Astrocyte (in vitro differentiated cells and primary cell): ENCODE data around the gene CCDC32. TPM values are rescaled to one million over a fixed set of nuclear protein-coding genes. Genes with fewer than 3 reads are reported as not detected.

Experiments
- DNase-seq: peaks from one replicate; pipeline ENCODE4 v3.0.0-alpha.2; 2010; ENCODE audit warnings: low read depth
- FAIRE-seq: peaks from 2 replicates; lab custom pipeline; 2011; peaks lifted over from hg19 to GRCh38; lab: Jason Lieb, UNC
- H2AFZ ChIP-seq: 2 replicates; pipeline ENCODE4 v1.6.0; 2012; ENCODE audit warnings: low read depth, low read length, inconsistent platforms
- H3K27ac ChIP-seq: 2 replicates; pipeline ENCODE4 v1.5.1; 2011; ENCODE audit warnings: low read depth, low read length, inconsistent platforms
- H3K27me3 ChIP-seq: 2 replicates; pipeline ENCODE4 v1.6.0; 2011; ENCODE audit warnings: low read length, inconsistent platforms; ENCODE audit not compliant: insufficient read depth
- H3K36me3 ChIP-seq: 2 replicates; pipeline ENCODE4 v1.5.1; 2011; ENCODE audit warnings: low read length, inconsistent platforms; ENCODE audit not compliant: insufficient read depth
- H3K4me1 ChIP-seq: 2 replicates; pipeline ENCODE4 v1.5.1; 2011; ENCODE audit warnings: low read length, inconsistent platforms; ENCODE audit not compliant: insufficient read depth
- H3K4me2 ChIP-seq: 2 replicates; pipeline ENCODE4 v1.6.0; 2012; ENCODE audit warnings: low read length, inconsistent platforms
- H3K4me3 ChIP-seq: 2 replicates; pipeline ENCODE4 v1.5.1; 2011; ENCODE audit warnings: low read depth, mild to moderate bottlenecking, low read length, inconsistent platforms; ENCODE audit not compliant: insufficient read depth
- H3K79me2 ChIP-seq: 2 replicates; pipeline ENCODE4 v1.6.0; 2012; ENCODE audit warnings: mild to moderate bottlenecking, low read length, inconsistent platforms; ENCODE audit not compliant: insufficient read depth
- H3K9ac ChIP-seq: 2 replicates; pipeline ENCODE4 v1.6.0; 2012; ENCODE audit warnings: mild to moderate bottlenecking, low read length, inconsistent platforms
- H3K9me3 ChIP-seq: 2 replicates; pipeline ENCODE4 v1.5.1; 2012; ENCODE audit warnings: low read depth, mild to moderate bottlenecking, low read length, inconsistent platforms; ENCODE audit not compliant: insufficient read depth
- H4K20me1 ChIP-seq: 2 replicates; pipeline ENCODE4 v1.6.0; 2012; ENCODE audit warnings: low read length, inconsistent platforms; ENCODE audit not compliant: insufficient read depth
- H3K27ac Mint-ChIP-seq: one replicate; pipeline ENCODE4 v1.8.0; 2021; ENCODE audit warnings: mild to moderate bottlenecking, mixed read lengths; ENCODE audit not compliant: unreplicated experiment
- H3K27me3 Mint-ChIP-seq: one replicate; pipeline ENCODE4 v1.8.0; 2021; ENCODE audit warnings: low read depth, mixed read lengths; ENCODE audit not compliant: unreplicated experiment
- H3K36me3 Mint-ChIP-seq: one replicate; pipeline ENCODE4 v1.8.0; 2021; ENCODE audit warnings: low read depth, mixed read lengths; ENCODE audit not compliant: unreplicated experiment
- H3K4me1 Mint-ChIP-seq: one replicate; pipeline ENCODE4 v1.8.0; 2021; ENCODE audit warnings: low read depth, mixed read lengths; ENCODE audit not compliant: unreplicated experiment
- H3K4me3 Mint-ChIP-seq: one replicate; pipeline ENCODE4 v1.8.0; 2021; ENCODE audit warnings: mild to moderate bottlenecking, moderate library complexity, mixed read lengths; ENCODE audit not compliant: unreplicated experiment
- H3K9me3 Mint-ChIP-seq: one replicate; pipeline ENCODE4 v1.8.0; 2021; ENCODE audit warnings: mild to moderate bottlenecking, mixed read lengths; ENCODE audit not compliant: unreplicated experiment
- CTCF ChIP-seq: IDR thresholded peaks from 2 replicates; pipeline ENCODE4 v1.5.1; 2011; ENCODE audit warnings: low read depth, mild to moderate bottlenecking, inconsistent platforms, low read length, moderate library complexity; ENCODE audit not compliant: insufficient read depth
- EZH2 ChIP-seq: IDR thresholded peaks from 2 replicates; pipeline ENCODE4 v1.6.1; 2012; ENCODE audit warnings: mild to moderate bottlenecking, low read length, inconsistent platforms; ENCODE audit not compliant: insufficient read depth
- total RNA-seq: library from RNA; stranded (reverse); gene quantifications from 2 replicates; pipeline ENCODE4 v1.2.1, GENCODE V29; 2021

CCDC32 gene
- total RNA-seq, 1 donor from 2014 or later, result 31.4 TPM

- Histone ChIP-seq H3K79me2 (peaks cover 68% of the 10 kb centered on the region), H3K4me2 (no peak overlapping the region), H3K27me3 (no peaks in the 10 kb centered on the region), H3K9me3 (no peaks in the 10 kb centered on the region), H2AFZ (no peak overlapping the region), H3K4me1 (no peaks in the 10 kb centered on the region), H3K4me3 (no peak overlapping the region), H3K27ac (no peak overlapping the region), H3K36me3 (peaks cover 3% of the 10 kb centered on the region), H4K20me1 (no peaks in the 10 kb centered on the region), H3K9ac (no peak overlapping the region)
- no peak overlapping the region for H3K4me3 Mint-ChIP-seq
- no peaks in the 10 kb centered on the region for H3K4me1 Mint-ChIP-seq
- H3K27ac Mint-ChIP-seq, result no peak overlapping the region
- H3K27me3 Mint-ChIP-seq, result no peaks in the 10 kb centered on the region
- TF ChIP-seq EZH2 (no peak), CTCF (no peak)
- DNase-seq, result no peak
- no peak for FAIRE-seq
- H3K36me3 Mint-ChIP-seq, result no peaks in the 10 kb centered on the region
- H3K9me3 Mint-ChIP-seq, result no peaks in the 10 kb centered on the region
Observed at GRCh38 chr15:40600956-40601355, 36.1 kb upstream of the CCDC32 start.

- H3K79me2 ChIP-seq, result peaks cover 79% of the 10 kb centered on the region
- Mint-ChIP-seq H3K4me3 (no peak overlapping the region), H3K9me3 (no peaks in the 10 kb centered on the region), H3K27me3 (no peaks in the 10 kb centered on the region), H3K36me3 (no peaks in the 10 kb centered on the region), H3K27ac (no peak overlapping the region), H3K4me1 (peaks cover 3% of the 10 kb centered on the region)
- no peaks in the 10 kb centered on the region for H3K27me3 ChIP-seq
- DNase-seq (no peak), FAIRE-seq (no peak)
- no peaks in the 10 kb centered on the region for H3K36me3 ChIP-seq
- no peak overlapping the region for H3K4me2 ChIP-seq
- H3K9ac ChIP-seq, result no peak overlapping the region
- no peak overlapping the region for H3K4me3 ChIP-seq
- no peaks in the 10 kb centered on the region for H4K20me1 ChIP-seq
- H3K4me1 ChIP-seq, result no peaks in the 10 kb centered on the region
- no peaks in the 10 kb centered on the region for H3K9me3 ChIP-seq
- no peak overlapping the region for H3K27ac ChIP-seq
- H2AFZ ChIP-seq, result no peak overlapping the region
- no peak for TF ChIP-seq EZH2
- TF ChIP-seq CTCF, result no peak
Observed at GRCh38 chr15:40598672-40599071, 33.8 kb upstream of the CCDC32 start.

- H3K27me3 ChIP-seq, result no peaks in the 10 kb centered on the region
- DNase-seq (no peak), FAIRE-seq (no peak)
- H3K9me3 Mint-ChIP-seq, result no peaks in the 10 kb centered on the region
- H3K9me3 ChIP-seq, result no peaks in the 10 kb centered on the region
- H3K9ac ChIP-seq, result no peak overlapping the region
- H3K4me3 ChIP-seq, result no peak overlapping the region
- no peaks in the 10 kb centered on the region for H3K36me3 Mint-ChIP-seq
- H3K36me3 ChIP-seq, result no peaks in the 10 kb centered on the region
- H3K79me2 ChIP-seq, result peaks cover 74% of the 10 kb centered on the region
- TF ChIP-seq CTCF (no peak), EZH2 (no peak)
- H3K27ac Mint-ChIP-seq, result no peak overlapping the region
- H3K4me1 Mint-ChIP-seq, result peaks cover 3% of the 10 kb centered on the region
- H3K4me3 Mint-ChIP-seq, result no peak overlapping the region
- H4K20me1 ChIP-seq, result no peaks in the 10 kb centered on the region
- no peak overlapping the region for H3K4me2 ChIP-seq
- H3K27me3 Mint-ChIP-seq, result no peaks in the 10 kb centered on the region
- H3K4me1 ChIP-seq, result no peaks in the 10 kb centered on the region
- no peak overlapping the region for H2AFZ ChIP-seq
- no peak overlapping the region for H3K27ac ChIP-seq
Observed at GRCh38 chr15:40598126-40598525, 33.3 kb upstream of the CCDC32 start.
